Mucosa of rectum (tissue), 2 donors: ENCODE results near the gene DDX39B.
"Not testable (repeated sequence)": the region's sequence is repeated elsewhere in the genome, so short reads cannot be mapped to it uniquely, and the experiment has no call there.

ENCODE experiments used
- H3K27ac ChIP-seq, 2 donors: one replicate each; pipeline ENCODE4 v1.7.0; 2013; ENCODE audit warnings: inconsistent platforms in 2 of 2, low read depth in 2 of 2, low read length in 2 of 2
- H3K27me3 ChIP-seq, 2 donors: one replicate each; pipeline ENCODE4 v1.7.0; 2013; ENCODE audit warnings: low read length in 2 of 2; ENCODE audit not compliant: control insufficient read depth in 2 of 2, insufficient read depth in 2 of 2
- H3K36me3 ChIP-seq, 2 donors: one replicate each; pipeline ENCODE4 v1.7.0; 2013; ENCODE audit warnings: low read length in 2 of 2; ENCODE audit not compliant: control insufficient read depth in 2 of 2, insufficient read depth in 2 of 2
- H3K4me1 ChIP-seq, 2 donors: one replicate each; pipeline ENCODE4 v1.7.0; 2013; ENCODE audit warnings: low read length in 2 of 2, mild to moderate bottlenecking in 1 of 2; ENCODE audit not compliant: control insufficient read depth in 2 of 2, insufficient read depth in 2 of 2
- H3K4me3 ChIP-seq, 2 donors: one replicate each; pipeline ENCODE4 v1.7.0; 2013; ENCODE audit warnings: low read length in 2 of 2
- H3K9ac ChIP-seq, 2 donors: one replicate each; pipeline ENCODE4 v1.7.0; 2013; ENCODE audit warnings: low read length in 2 of 2, low read depth in 1 of 2, mild to moderate bottlenecking in 1 of 2
- H3K9me3 ChIP-seq, 2 donors: one replicate each; pipeline ENCODE4 v1.7.0; 2013; ENCODE audit warnings: low read length in 2 of 2; ENCODE audit not compliant: control insufficient read depth in 2 of 2
- donor health status: healthy.
- donor health status: Normal muscosa, but diverticular disease.

The DDX39B gene

GRCh38 chr6:31486065-31486837 is 55.6 kb downstream of the DDX39B start:
- not testable (repeated sequence) for H3K4me3 ChIP-seq, H3K36me3 ChIP-seq, H3K4me1 ChIP-seq, H3K27me3 ChIP-seq, H3K9me3 ChIP-seq, H3K27ac ChIP-seq, H3K9ac ChIP-seq

- H3K4me1 ChIP-seq, result no peaks in the 10 kb centered on the region
- no peaks in the 10 kb centered on the region for H3K9me3 ChIP-seq
- H3K36me3 ChIP-seq, result no peaks in the 10 kb centered on the region
- H3K27me3 ChIP-seq, result no peaks in the 10 kb centered on the region
- no peak overlapping the region for H3K9ac ChIP-seq
- H3K4me3 ChIP-seq, result no peak overlapping the region
- H3K27ac ChIP-seq, result no peak overlapping the region
These were observed 56.7 kb downstream of the DDX39B start for GRCh38 chr6:31485055-31485454.

GRCh38 chr6:31483392-31483791 is 58.4 kb downstream of the DDX39B start:
- Histone ChIP-seq H3K4me1 (no peaks in the 10 kb centered on the region), H3K36me3 (no peaks in the 10 kb centered on the region), H3K27ac (no peak overlapping the region), H3K9me3 (no peaks in the 10 kb centered on the region), H3K27me3 (no peaks in the 10 kb centered on the region), H3K9ac (no peak overlapping the region), H3K4me3 (no peak overlapping the region)

- Histone ChIP-seq H3K4me3 (no peak overlapping the region), H3K4me1 (no peaks in the 10 kb centered on the region), H3K27me3 (no peaks in the 10 kb centered on the region), H3K9me3 (no peaks in the 10 kb centered on the region), H3K36me3 (no peaks in the 10 kb centered on the region), H3K27ac (no peak overlapping the region), H3K9ac (no peak overlapping the region)
These were observed 61.2 kb downstream of the DDX39B start for GRCh38 chr6:31480574-31480973.
